HG03103 (cell line): ENCODE measurements around the gene PFAS.

Experiments used
- ATAC-seq: cut with Tn5 transposase; IDR thresholded peaks from one replicate; pipeline ENCODE4 v1.9.1; 2021; ENCODE audit warnings: low read depth; ENCODE audit not compliant: unreplicated experiment

Gene PFAS

GRCh38 chr17:8300226-8300625 lies 51.1 kb downstream of the PFAS start:
- no peak for ATAC-seq

- ATAC-seq: no peak
Measured at GRCh38 chr17:8300627-8301242, 51.6 kb downstream of the PFAS start.

- ATAC-seq: no peak
Measured at GRCh38 chr17:8310601-8311123, 61.6 kb downstream of the PFAS start.

- ATAC-seq: no peak
Measured at GRCh38 chr17:8311131-8311790, 62.2 kb downstream of the PFAS start.

- no peak for ATAC-seq
Measured at GRCh38 chr17:8312251-8312650, 63.2 kb downstream of the PFAS start.

GRCh38 chr17:8312726-8313600 lies 63.9 kb downstream of the PFAS start:
- no peak for ATAC-seq

GRCh38 chr17:8314797-8315763 lies 66.0 kb downstream of the PFAS start:
- ATAC-seq: no peak

GRCh38 chr17:8315764-8316217 lies 66.7 kb downstream of the PFAS start:
- no peak for ATAC-seq

- ATAC-seq: no peak
Measured at GRCh38 chr17:8318010-8318935, 69.2 kb downstream of the PFAS start.
